ENCODE results near the gene CAMKK1. TPM values are rescaled to one million over a fixed set of nuclear protein-coding genes. Genes with fewer than 3 reads are reported as not detected.
A peak's percentile ranks its signal among the peaks of the same experiment; 100 is the strongest.

CAMKK1 gene
- total RNA-seq, 1 donor from 2014 or later, result 9.2 TPM

GRCh38 chr17:3923466-3924190 is 30.8 kb upstream of the CAMKK1 start:
- Mint-ChIP-seq H3K9me3 (no peaks in the 10 kb centered on the region), H3K36me3 (ENCODE audit: low read depth) (peaks cover 17% of the 10 kb centered on the region), H3K27ac (no peak overlapping the region), H3K4me1 (no peaks in the 10 kb centered on the region), H3K27me3 (no peaks in the 10 kb centered on the region), H3K4me3 (no peak overlapping the region)
- intact Hi-C loops (cut with micrococcal nuclease), result no loop called here
- DNase-seq, result no peak

- H3K27ac Mint-ChIP-seq, result no peak overlapping the region
- H3K4me1 Mint-ChIP-seq, result no peaks in the 10 kb centered on the region
- DNase-seq, result no peak
- H3K4me3 Mint-ChIP-seq, result no peak overlapping the region
- peaks cover 12% of the 10 kb centered on the region for H3K36me3 Mint-ChIP-seq (ENCODE audit: low read depth)
- H3K9me3 Mint-ChIP-seq, result no peaks in the 10 kb centered on the region
- H3K27me3 Mint-ChIP-seq, result no peaks in the 10 kb centered on the region
- intact Hi-C loops (cut with micrococcal nuclease), result no loop called here
Measured at GRCh38 chr17:3922765-3923164, 29.9 kb upstream of the CAMKK1 start.

- intact Hi-C loops (cut with micrococcal nuclease), result no loop called here
- DNase-seq, result no peak
Measured at GRCh38 chr17:3921502-3922319, 28.9 kb upstream of the CAMKK1 start.

GRCh38 chr17:3921006-3921405 is 28.2 kb upstream of the CAMKK1 start:
- no peaks in the 10 kb centered on the region for H3K9me3 Mint-ChIP-seq
- no peak overlapping the region for H3K27ac Mint-ChIP-seq

More at GRCh38 chr17:3921502-3922319, 28.9 kb upstream of the CAMKK1 start:
- Mint-ChIP-seq H3K9me3 (no peaks in the 10 kb centered on the region), H3K36me3 (ENCODE audit: low read depth) (peaks cover 7% of the 10 kb centered on the region), H3K27me3 (no peaks in the 10 kb centered on the region), H3K4me1 (peaks cover 3% of the 10 kb centered on the region), H3K4me3 (no peak overlapping the region), H3K27ac (no peak overlapping the region)

GRCh38 chr17:3919123-3919624 is 26.3 kb upstream of the CAMKK1 start:
- no peaks in the 10 kb centered on the region for H3K36me3 Mint-ChIP-seq (ENCODE audit: low read depth)
- no peak overlapping the region for H3K27ac Mint-ChIP-seq
- no peak for DNase-seq
- H3K9me3 Mint-ChIP-seq, result no peaks in the 10 kb centered on the region
- H3K4me1 Mint-ChIP-seq, result peaks cover 11% of the 10 kb centered on the region
- H3K4me3 Mint-ChIP-seq, result no peak overlapping the region
- intact Hi-C loops (cut with micrococcal nuclease), result loop anchor here (10.0 kb wide), 1 partner anchor 156 kb away; no protein-coding TSS in a partner anchor
- H3K27me3 Mint-ChIP-seq, result no peaks in the 10 kb centered on the region

More at GRCh38 chr17:3921006-3921405, 28.2 kb upstream of the CAMKK1 start:
- Mint-ChIP-seq H3K27me3 (no peaks in the 10 kb centered on the region), H3K4me1 (peaks cover 3% of the 10 kb centered on the region), H3K36me3 (ENCODE audit: low read depth) (peaks cover 7% of the 10 kb centered on the region), H3K4me3 (no peak overlapping the region)
- no peak for DNase-seq
- intact Hi-C loops (cut with micrococcal nuclease), result no loop called here

GRCh38 chr17:3918372-3919122 is 25.7 kb upstream of the CAMKK1 start:
- H3K27me3 Mint-ChIP-seq, result no peaks in the 10 kb centered on the region
- peaks cover 17% of the 10 kb centered on the region for H3K4me1 Mint-ChIP-seq
- no peaks in the 10 kb centered on the region for H3K9me3 Mint-ChIP-seq
- intact Hi-C loops (cut with micrococcal nuclease), result loop anchor here (10.0 kb wide), 1 partner anchor 156 kb away; no protein-coding TSS in a partner anchor
- H3K4me3 Mint-ChIP-seq, result no peak overlapping the region
- H3K36me3 Mint-ChIP-seq (ENCODE audit: low read depth), result no peaks in the 10 kb centered on the region
- DNase-seq, result no peak
- no peak overlapping the region for H3K27ac Mint-ChIP-seq

GRCh38 chr17:3917391-3917931 is 24.6 kb upstream of the CAMKK1 start:
- H3K9me3 Mint-ChIP-seq, result no peaks in the 10 kb centered on the region
- peaks cover 18% of the 10 kb centered on the region for H3K4me1 Mint-ChIP-seq
- peak overlapping the region; percentile 48 for H3K27ac Mint-ChIP-seq
- H3K4me3 Mint-ChIP-seq, result no peak overlapping the region
- no peak for DNase-seq
- intact Hi-C loops (cut with micrococcal nuclease), result loop anchor here (10.0 kb wide), 1 partner anchor 157 kb away; no protein-coding TSS in a partner anchor
- H3K27me3 Mint-ChIP-seq, result no peaks in the 10 kb centered on the region
- H3K36me3 Mint-ChIP-seq (ENCODE audit: low read depth), result no peaks in the 10 kb centered on the region

GRCh38 chr17:3916825-3917224 is 24.0 kb upstream of the CAMKK1 start:
- Mint-ChIP-seq H3K9me3 (no peaks in the 10 kb centered on the region), H3K4me3 (no peak overlapping the region), H3K4me1 (peaks cover 18% of the 10 kb centered on the region), H3K27ac (peak overlapping the region; percentile 48), H3K36me3 (ENCODE audit: low read depth) (no peaks in the 10 kb centered on the region), H3K27me3 (no peaks in the 10 kb centered on the region)
- intact Hi-C loops (cut with micrococcal nuclease), result loop anchor here (10.0 kb wide), 1 partner anchor 158 kb away; no protein-coding TSS in a partner anchor
- DNase-seq, result no peak

- Mint-ChIP-seq H3K27ac (peak within 1 kb of the TSS; percentile 62), H3K4me3 (peak within 1 kb of the TSS; percentile 53), H3K36me3 (ENCODE audit: low read depth) (no peaks in the 10 kb centered on the region), H3K9me3 (no peaks in the 10 kb centered on the region), H3K27me3 (no peaks in the 10 kb centered on the region), H3K4me1 (peaks cover 24% of the 10 kb centered on the region)
- peak; percentile 78 for DNase-seq
- intact Hi-C loops (cut with micrococcal nuclease), result loop anchor here (2.0 to 10.0 kb wide), 2 partner anchors 49 to 159 kb away; partner anchors contain the start of gene ATP2A3
Measured at GRCh38 chr17:3915995-3916696, 23.3 kb upstream of the CAMKK1 start, which contains the start of gene P2RX1. Gene P2RX1, minus strand, starts transcription at chr17:3916465. Its CDS starts 240 bp downstream, at chr17:3916225.

GRCh38 chr17:3915581-3915994 is 22.7 kb upstream of the CAMKK1 start:
- H3K9me3 Mint-ChIP-seq, result no peaks in the 10 kb centered on the region
- H3K4me1 Mint-ChIP-seq, result peaks cover 25% of the 10 kb centered on the region
- intact Hi-C loops (cut with micrococcal nuclease), result loop anchor here (2.0 to 10.0 kb wide), 2 partner anchors 49 to 159 kb away; partner anchors contain the start of gene ATP2A3
- H3K36me3 Mint-ChIP-seq (ENCODE audit: low read depth), result no peaks in the 10 kb centered on the region
- H3K27me3 Mint-ChIP-seq, result no peaks in the 10 kb centered on the region
- peak; percentile 62 for DNase-seq
- peak overlapping the region; percentile 53 for H3K4me3 Mint-ChIP-seq
- H3K27ac Mint-ChIP-seq, result peak overlapping the region; percentile 62

GRCh38 chr17:3914312-3914670 is 21.4 kb upstream of the CAMKK1 start:
- H3K27ac Mint-ChIP-seq, result no peak overlapping the region
- no peaks in the 10 kb centered on the region for H3K36me3 Mint-ChIP-seq (ENCODE audit: low read depth)
- peaks cover 28% of the 10 kb centered on the region for H3K4me1 Mint-ChIP-seq
- intact Hi-C loops (cut with micrococcal nuclease), result loop anchor here (1.0 to 10.0 kb wide), 3 partner anchors 51 to 161 kb away; partner anchors contain the start of gene ATP2A3
- DNase-seq, result no peak
- no peak overlapping the region for H3K4me3 Mint-ChIP-seq
- no peaks in the 10 kb centered on the region for H3K9me3 Mint-ChIP-seq
- no peaks in the 10 kb centered on the region for H3K27me3 Mint-ChIP-seq

GRCh38 chr17:3913531-3914311 is 20.9 kb upstream of the CAMKK1 start:
- intact Hi-C loops (cut with micrococcal nuclease), result loop anchor here (1.0 to 10.0 kb wide), 3 partner anchors 51 to 161 kb away; partner anchors contain the start of gene ATP2A3
- peaks cover 28% of the 10 kb centered on the region for H3K4me1 Mint-ChIP-seq
- no peaks in the 10 kb centered on the region for H3K36me3 Mint-ChIP-seq (ENCODE audit: low read depth)
- DNase-seq, result peak; percentile 95
- H3K27me3 Mint-ChIP-seq, result no peaks in the 10 kb centered on the region
- peak overlapping the region; percentile 25 for H3K27ac Mint-ChIP-seq
- no peaks in the 10 kb centered on the region for H3K9me3 Mint-ChIP-seq
- no peak overlapping the region for H3K4me3 Mint-ChIP-seq

Measured in activated CD4-positive, alpha-beta T cell treated with anti-CD3 and anti-CD28 coated beads, Interleukin-2, amount 10 ng/mL, durations not matched to agents 24 days and 14 days (primary cell).